Measurements from ENCODE around the gene FCHO2. TPM values are rescaled to one million over a fixed set of nuclear protein-coding genes. Genes with fewer than 3 reads are reported as not detected.

FCHO2 gene
- total RNA-seq, 1 donor from 2014 or later = 22.4 TPM

- no peaks in the 10 kb centered on the region for H3K27me3 Mint-ChIP-seq (ENCODE audit: low read depth)
- H3K36me3 Mint-ChIP-seq (ENCODE audit: low read depth) = peaks cover 3% of the 10 kb centered on the region
- no peak overlapping the region for H3K27ac Mint-ChIP-seq (ENCODE audit: unreplicated experiment)
- H3K4me3 Mint-ChIP-seq (ENCODE audit: unreplicated experiment) = no peak overlapping the region
- H3K9me3 Mint-ChIP-seq (ENCODE audit: low read depth) = no peaks in the 10 kb centered on the region
- H3K4me1 Mint-ChIP-seq (ENCODE audit: low read depth) = peaks cover 39% of the 10 kb centered on the region
- TF ChIP-seq, protein P1, sequence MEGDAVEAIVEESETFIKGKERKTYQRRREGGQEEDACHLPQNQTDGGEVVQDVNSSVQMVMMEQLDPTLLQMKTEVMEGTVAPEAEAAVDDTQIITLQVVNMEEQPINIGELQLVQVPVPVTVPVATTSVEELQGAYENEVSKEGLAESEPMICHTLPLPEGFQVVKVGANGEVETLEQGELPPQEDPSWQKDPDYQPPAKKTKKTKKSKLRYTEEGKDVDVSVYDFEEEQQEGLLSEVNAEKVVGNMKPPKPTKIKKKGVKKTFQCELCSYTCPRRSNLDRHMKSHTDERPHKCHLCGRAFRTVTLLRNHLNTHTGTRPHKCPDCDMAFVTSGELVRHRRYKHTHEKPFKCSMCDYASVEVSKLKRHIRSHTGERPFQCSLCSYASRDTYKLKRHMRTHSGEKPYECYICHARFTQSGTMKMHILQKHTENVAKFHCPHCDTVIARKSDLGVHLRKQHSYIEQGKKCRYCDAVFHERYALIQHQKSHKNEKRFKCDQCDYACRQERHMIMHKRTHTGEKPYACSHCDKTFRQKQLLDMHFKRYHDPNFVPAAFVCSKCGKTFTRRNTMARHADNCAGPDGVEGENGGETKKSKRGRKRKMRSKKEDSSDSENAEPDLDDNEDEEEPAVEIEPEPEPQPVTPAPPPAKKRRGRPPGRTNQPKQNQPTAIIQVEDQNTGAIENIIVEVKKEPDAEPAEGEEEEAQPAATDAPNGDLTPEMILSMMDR (IDR thresholded peaks at IDR 0.05) = peak; percentile 49
- DNase-seq (ENCODE audit: low spot score) = no peak
Observed at GRCh38 chr5:73027361-73027760, 71.5 kb downstream of the FCHO2 start.

DNA sequence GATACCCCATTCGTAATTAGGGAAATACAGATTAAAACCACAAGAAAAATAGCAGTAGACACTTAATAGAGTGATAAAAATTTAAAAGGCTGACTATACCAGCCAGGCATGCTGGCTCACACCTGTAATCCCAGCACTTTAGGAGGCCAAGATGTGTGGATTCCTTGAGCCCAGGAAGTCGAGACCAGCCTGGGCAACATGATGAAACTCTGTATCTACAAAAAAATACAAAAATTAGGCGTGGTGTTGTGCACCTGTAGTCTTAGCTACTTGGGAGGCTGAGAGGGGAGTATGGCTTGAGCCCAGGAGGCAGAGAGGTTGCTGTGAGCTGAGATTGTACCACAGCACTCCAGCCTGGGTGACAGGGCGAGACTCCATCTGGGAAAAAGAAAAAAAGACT, 72.0 kb downstream of the FCHO2 start:
- Mint-ChIP-seq H3K4me1 (ENCODE audit: low read depth) (peaks cover 38% of the 10 kb centered on the region), H3K4me3 (ENCODE audit: unreplicated experiment) (no peak overlapping the region), H3K27me3 (ENCODE audit: low read depth) (no peaks in the 10 kb centered on the region), H3K36me3 (ENCODE audit: low read depth) (peaks cover 3% of the 10 kb centered on the region), H3K9me3 (ENCODE audit: low read depth) (no peaks in the 10 kb centered on the region), H3K27ac (ENCODE audit: unreplicated experiment) (no peak overlapping the region)
- TF ChIP-seq, protein P1 (IDR thresholded peaks at IDR 0.05) = no peak
- DNase-seq (ENCODE audit: low spot score) = no peak

GRCh38 chr5:73028991-73029595, 73.3 kb downstream of the FCHO2 start:
- Mint-ChIP-seq H3K27me3 (ENCODE audit: low read depth) (no peaks in the 10 kb centered on the region), H3K36me3 (ENCODE audit: low read depth) (peaks cover 3% of the 10 kb centered on the region), H3K27ac (ENCODE audit: unreplicated experiment) (no peak overlapping the region), H3K9me3 (ENCODE audit: low read depth) (no peaks in the 10 kb centered on the region), H3K4me3 (ENCODE audit: unreplicated experiment) (no peak overlapping the region), H3K4me1 (ENCODE audit: low read depth) (peaks cover 35% of the 10 kb centered on the region)
- TF ChIP-seq, protein P1 (IDR thresholded peaks at IDR 0.05) = no peak
- no peak for DNase-seq (ENCODE audit: low spot score)

DNA sequence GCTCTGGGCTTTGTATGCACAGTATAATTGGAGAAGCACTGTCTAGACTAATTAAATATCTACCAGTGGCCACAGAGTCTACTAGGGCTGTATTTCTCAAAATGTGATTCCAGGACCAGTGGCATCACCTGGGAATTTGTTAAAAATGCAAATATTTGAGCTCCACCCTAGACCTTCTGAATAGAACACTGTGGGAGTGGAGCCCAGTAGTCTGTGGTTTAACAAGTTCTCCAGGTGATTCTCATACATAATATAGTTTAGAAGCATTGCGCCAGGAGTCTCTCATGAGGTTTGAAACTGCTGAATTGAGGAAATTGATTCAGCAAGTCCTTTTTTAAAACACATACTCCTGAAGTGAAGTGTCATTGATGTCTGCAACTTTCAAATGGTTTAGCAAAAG, 74.7 kb downstream of the FCHO2 start:
- H3K27me3 Mint-ChIP-seq (ENCODE audit: low read depth) = no peaks in the 10 kb centered on the region
- TF ChIP-seq, protein P1 (IDR thresholded peaks at IDR 0.05) = no peak
- no peak for DNase-seq (ENCODE audit: low spot score)
- no peak overlapping the region for H3K4me3 Mint-ChIP-seq (ENCODE audit: unreplicated experiment)
- no peaks in the 10 kb centered on the region for H3K9me3 Mint-ChIP-seq (ENCODE audit: low read depth)
- H3K27ac Mint-ChIP-seq (ENCODE audit: unreplicated experiment) = peak overlapping the region; percentile 24
- H3K36me3 Mint-ChIP-seq (ENCODE audit: low read depth) = peaks cover 2% of the 10 kb centered on the region
- H3K4me1 Mint-ChIP-seq (ENCODE audit: low read depth) = peaks cover 35% of the 10 kb centered on the region

GRCh38 chr5:73030995-73031394, 75.2 kb downstream of the FCHO2 start:
- Mint-ChIP-seq H3K4me3 (ENCODE audit: unreplicated experiment) (no peak overlapping the region), H3K36me3 (ENCODE audit: low read depth) (peaks cover 2% of the 10 kb centered on the region), H3K4me1 (ENCODE audit: low read depth) (peaks cover 35% of the 10 kb centered on the region), H3K27ac (ENCODE audit: unreplicated experiment) (peak overlapping the region; percentile 24), H3K9me3 (ENCODE audit: low read depth) (no peaks in the 10 kb centered on the region), H3K27me3 (ENCODE audit: low read depth) (no peaks in the 10 kb centered on the region)
- TF ChIP-seq, protein P1 (IDR thresholded peaks at IDR 0.05) = no peak
- DNase-seq (ENCODE audit: low spot score) = no peak
